Left colon (tissue), 2 donors: ENCODE measurements around the gene DIAPH1. TPM values are rescaled to one million over a fixed set of nuclear protein-coding genes. Genes with fewer than 3 reads are reported as not detected.

Experiments used
- ATAC-seq: fragments of 200-7000 bp; cut with Tn5 transposase; one replicate; pipeline ENCODE4 v1.9.1; 2020; ENCODE audit warnings: mild to moderate bottlenecking, moderate library complexity
- DNase-seq, 2 donors: peaks; one replicate each; pipeline ENCODE4 v3.0.0-alpha.2; 2020
- intact Hi-C, 2 donors: fragments of 100-400 bp; cut with DNase I in 1 of 2; cut with micrococcal nuclease in 1 of 2; formaldehyde crosslinking; loops; one replicate each; pipeline versions ENCODE4 v1.11.2 to v1.14.0; 2022; cut with DNase I, micrococcal nuclease
- total RNA-seq, 2 donors: library from RNA; stranded (reverse); fragmentation: NEBNext Ultra II Directional; extraction: Animal tissue kit (Norgen Biotek cat#: 25700); gene quantifications; one replicate each; pipeline ENCODE4 v1.2.1, GENCODE V29; 2021
- donor health status: DM: no; HTN: no; CAD: no.
- donor health status: DM: yes; HTN: yes; CAD: no.

Gene DIAPH1
- total RNA-seq, 2 donors from 2014 or later: 105 to 108 TPM

GRCh38 chr5:141515141-141515540 is 103.7 kb downstream of the DIAPH1 start:
- ATAC-seq: no peak
- DNase-seq: no peak
- intact Hi-C loops: no loop called here

DNA sequence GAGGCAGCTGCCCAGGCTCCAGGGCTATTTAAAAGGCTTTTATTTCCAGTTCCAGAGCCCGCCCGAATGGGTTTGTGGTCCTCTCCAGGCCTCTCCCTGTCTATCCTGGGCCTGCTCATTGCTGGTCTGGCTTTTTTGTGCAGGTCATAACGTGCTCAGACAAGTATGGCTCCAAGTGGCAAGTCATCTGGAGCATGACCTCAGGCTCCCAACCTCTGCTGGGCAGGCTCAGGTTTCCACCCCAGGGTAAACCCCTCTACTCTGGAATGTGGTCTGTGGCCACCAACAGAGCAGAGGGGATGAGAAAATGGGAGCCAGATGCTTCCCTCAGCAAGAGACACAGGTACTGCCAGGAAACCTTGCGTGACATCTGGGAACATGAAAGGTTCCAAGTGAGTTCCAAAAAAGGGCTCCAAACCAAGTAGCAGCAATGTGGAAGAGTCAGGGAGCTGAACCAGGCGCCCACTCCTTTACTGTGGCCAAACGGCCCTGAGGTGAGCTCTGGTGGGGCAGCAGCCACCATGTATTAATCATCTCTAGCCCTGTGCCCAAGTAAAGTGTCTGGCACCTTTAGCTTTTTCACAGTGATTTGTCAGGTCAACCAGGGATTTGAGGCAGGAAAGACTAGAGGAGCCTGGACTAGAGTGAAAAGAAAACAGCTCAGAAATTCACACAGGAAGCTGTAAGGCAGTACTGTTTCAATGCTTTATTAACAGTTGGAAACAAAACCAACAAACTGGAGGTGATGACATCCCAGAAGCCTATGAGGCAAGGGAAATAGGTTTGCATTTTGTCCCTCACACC is 104.3 kb downstream of the DIAPH1 start:
- no peak for ATAC-seq
- intact Hi-C loops: loop anchor here in 1 of 2 donors (5.0 kb wide), 1 partner anchor 37 kb away; the partner anchor contains the start of gene PCDHGC3
- no peak for DNase-seq

DNA sequence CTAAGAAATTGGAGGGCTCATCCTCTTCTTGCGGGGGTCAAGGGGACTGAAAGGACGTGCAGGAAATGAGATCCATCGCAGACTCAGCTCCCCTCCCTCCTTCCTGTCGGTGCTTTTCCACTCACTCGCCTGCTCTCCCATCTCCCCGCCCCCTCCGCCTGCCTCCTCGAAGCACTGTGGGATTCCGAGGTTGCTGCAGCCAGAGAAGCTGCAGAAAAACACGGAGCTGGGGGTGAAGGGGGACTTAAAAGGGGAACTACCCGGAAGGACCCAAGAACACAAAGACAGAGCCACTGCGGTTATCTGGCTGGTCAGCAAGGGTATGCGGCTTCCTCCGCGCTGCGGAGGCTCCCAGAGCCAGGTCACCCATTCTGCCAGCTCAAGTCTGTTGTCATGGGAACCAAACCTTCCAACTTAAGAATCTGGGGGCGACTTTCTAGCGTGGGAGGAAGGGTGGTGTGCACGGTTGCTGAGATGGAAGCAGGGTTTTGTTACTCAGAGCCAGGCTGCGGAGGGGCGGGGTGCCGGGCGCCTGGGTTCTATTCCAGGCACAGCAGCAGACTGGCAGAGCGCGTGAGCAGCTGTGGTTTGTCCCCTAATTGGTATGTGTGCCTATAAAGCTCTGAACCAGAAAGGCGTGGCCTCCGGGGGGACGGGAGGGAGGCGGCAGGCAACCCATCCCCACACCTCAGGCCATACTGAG is 105.0 kb downstream of the DIAPH1 start:
- ATAC-seq: peak; percentile 47
- intact Hi-C loops: loop anchor here in 1 of 2 donors (5.0 kb wide), 1 partner anchor 36 kb away; the partner anchor contains the start of gene PCDHGC3

GRCh38 chr5:141512911-141513626 is 105.7 kb downstream of the DIAPH1 start:
- intact Hi-C loops: loop anchor here in 1 of 2 donors (5.0 kb wide), 1 partner anchor 36 kb away; the partner anchor contains the start of gene PCDHGC3
- ATAC-seq (peak; percentile 54), DNase-seq (peak; percentile 52 to 60)

More for the DNA sequence above, 105.0 kb downstream of the DIAPH1 start:
- peak; percentile 71 to 81 for DNase-seq

GRCh38 chr5:141512390-141512910 is 106.3 kb downstream of the DIAPH1 start:
- intact Hi-C loops: loop anchor here in 1 of 2 donors (5.0 kb wide), 1 partner anchor 35 kb away; the partner anchor contains the start of gene PCDHGC3
- peak; percentile 84 to 94 for DNase-seq
- peak; percentile 77 for ATAC-seq

- intact Hi-C loops: loop anchor here in 1 of 2 donors (5.0 kb wide), 1 partner anchor 35 kb away; the partner anchor contains the start of gene PCDHGC3
- DNase-seq: no peak
- no peak for ATAC-seq
These were observed 107.0 kb downstream of the DIAPH1 start for GRCh38 chr5:141511771-141512325.

DNA sequence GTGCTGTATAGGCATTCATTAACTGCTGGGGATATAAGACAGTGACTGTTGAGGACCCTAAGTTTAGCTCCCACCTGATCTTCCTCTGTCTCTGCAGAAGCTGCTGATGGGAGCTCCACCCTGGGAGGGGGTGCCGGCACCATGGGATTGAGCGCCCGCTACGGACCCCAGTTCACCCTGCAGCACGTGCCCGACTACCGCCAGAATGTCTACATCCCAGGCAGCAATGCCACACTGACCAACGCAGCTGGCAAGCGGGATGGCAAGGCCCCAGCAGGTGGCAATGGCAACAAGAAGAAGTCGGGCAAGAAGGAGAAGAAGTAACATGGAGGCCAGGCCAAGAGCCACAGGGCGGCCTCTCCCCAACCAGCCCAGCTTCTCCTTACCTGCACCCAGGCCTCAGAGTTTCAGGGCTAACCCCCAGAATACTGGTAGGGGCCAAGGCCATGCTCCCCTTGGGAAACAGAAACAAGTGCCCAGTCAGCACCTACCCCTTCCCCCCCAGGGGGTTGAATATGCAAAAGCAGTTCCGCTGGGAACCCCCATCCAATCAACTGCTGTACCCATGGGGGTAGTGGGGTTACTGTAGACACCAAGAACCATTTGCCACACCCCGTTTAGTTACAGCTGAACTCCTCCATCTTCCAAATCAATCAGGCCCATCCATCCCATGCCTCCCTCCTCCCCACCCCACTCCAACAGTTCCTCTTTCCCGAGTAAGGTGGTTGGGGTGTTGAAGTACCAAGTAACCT is 107.8 kb downstream of the DIAPH1 start:
- intact Hi-C loops: loop anchor here in 1 of 2 donors (5.0 kb wide), 1 partner anchor 34 kb away; the partner anchor contains the start of gene PCDHGC3
- DNase-seq (no peak), ATAC-seq (no peak)

- intact Hi-C loops: loop anchor here in 1 of 2 donors (5.0 kb wide), 1 partner anchor 33 kb away; the partner anchor contains the start of gene PCDHGC3
- ATAC-seq (no peak), DNase-seq (no peak)
These were observed 108.6 kb downstream of the DIAPH1 start for GRCh38 chr5:141510160-141510559.

GRCh38 chr5:141508798-141509611 is 109.8 kb downstream of the DIAPH1 start:
- intact Hi-C loops: no loop called here
- peak in 1 of 2 donors; percentile 45 for DNase-seq
- no peak for ATAC-seq

GRCh38 chr5:141508440-141508797 is 110.4 kb downstream of the DIAPH1 start:
- intact Hi-C loops: no loop called here
- DNase-seq (no peak), ATAC-seq (no peak)

GRCh38 chr5:141507387-141508091 is 111.3 kb downstream of the DIAPH1 start:
- DNase-seq (no peak), ATAC-seq (no peak)
- intact Hi-C loops: no loop called here

- intact Hi-C loops: no loop called here
- DNase-seq (no peak), ATAC-seq (no peak)
These were observed 112.2 kb downstream of the DIAPH1 start for GRCh38 chr5:141506381-141507155.

DNA sequence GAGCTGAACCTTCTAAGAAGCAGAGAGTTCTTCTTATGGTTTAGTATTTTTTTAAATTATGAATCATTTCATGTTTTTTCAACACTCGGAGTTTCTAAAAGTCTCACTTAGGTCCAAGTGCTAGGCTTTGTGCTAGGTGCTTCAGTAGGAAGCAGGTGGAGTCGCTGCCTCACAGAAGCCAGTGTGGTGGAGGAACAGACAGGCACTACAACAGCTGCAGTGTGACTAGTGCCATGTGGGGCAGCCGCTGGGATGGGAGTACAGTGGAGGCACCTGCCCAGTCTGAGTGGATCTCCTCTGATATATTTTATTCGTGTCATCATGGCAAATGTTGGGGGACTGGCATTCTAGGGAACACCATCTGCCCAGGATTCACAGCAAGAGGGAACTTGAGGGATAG is 114.6 kb downstream of the DIAPH1 start:
- ATAC-seq (no peak), DNase-seq (no peak)
- intact Hi-C loops: no loop called here

- DNase-seq (no peak), ATAC-seq (no peak)
- intact Hi-C loops: no loop called here
These were observed 115.1 kb downstream of the DIAPH1 start for GRCh38 chr5:141503681-141504080.

DNA sequence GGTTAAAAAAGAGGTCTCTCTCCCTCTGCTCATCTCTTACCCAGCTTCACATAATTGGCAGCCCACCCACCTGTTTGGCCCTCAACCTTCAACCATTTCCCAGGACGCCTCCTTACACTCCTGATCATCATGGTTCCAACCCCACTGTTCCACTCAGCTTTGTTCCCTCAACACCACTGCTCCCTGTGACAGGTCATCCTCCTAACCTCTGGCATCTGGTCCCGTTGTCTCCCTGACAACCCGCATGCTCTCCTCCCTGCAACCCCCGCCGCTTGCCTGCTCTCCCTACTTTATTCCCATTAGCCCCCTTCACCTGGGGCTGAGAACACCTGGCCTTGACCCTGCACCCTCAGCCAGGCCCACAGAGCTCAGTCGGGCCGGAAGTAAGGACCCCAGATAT is 117.0 kb downstream of the DIAPH1 start:
- intact Hi-C loops: no loop called here
- ATAC-seq (no peak), DNase-seq (no peak)

GRCh38 chr5:141496038-141496437 is 122.8 kb downstream of the DIAPH1 start:
- intact Hi-C loops: no loop called here
- ATAC-seq (no peak), DNase-seq (no peak)
